H54 (cell line): ENCODE results near the gene ASB6.

Experiments
- DNase-seq: peaks from one replicate; pipeline ENCODE4 v3.0.0; 2011; ENCODE audit warnings: low spot score, mixed read lengths; ENCODE audit not compliant: insufficient read length
- FAIRE-seq: peaks from 3 replicates; lab custom pipeline; 2011; peaks lifted over from hg19 to GRCh38; lab: Jason Lieb, UNC
- POLR2A ChIP-seq: IDR thresholded peaks from 2 replicates; pipeline ENCODE4 v1.6.1; 2011; ENCODE audit warnings: low read depth, mild to moderate bottlenecking, low read length

ASB6 gene, protein sequence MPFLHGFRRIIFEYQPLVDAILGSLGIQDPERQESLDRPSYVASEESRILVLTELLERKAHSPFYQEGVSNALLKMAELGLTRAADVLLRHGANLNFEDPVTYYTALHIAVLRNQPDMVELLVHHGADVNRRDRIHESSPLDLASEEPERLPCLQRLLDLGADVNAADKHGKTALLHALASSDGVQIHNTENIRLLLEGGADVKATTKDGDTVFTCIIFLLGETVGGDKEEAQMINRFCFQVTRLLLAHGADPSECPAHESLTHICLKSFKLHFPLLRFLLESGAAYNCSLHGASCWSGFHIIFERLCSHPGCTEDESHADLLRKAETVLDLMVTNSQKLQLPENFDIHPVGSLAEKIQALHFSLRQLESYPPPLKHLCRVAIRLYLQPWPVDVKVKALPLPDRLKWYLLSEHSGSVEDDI

GRCh38 chr9:129641750-129642585 is at the start of gene ASB6:
Gene ASB6, minus strand, starts transcription at chr9:129642151. Its CDS starts 152 bp downstream, at chr9:129641999.
- peak; percentile 45; the same call in 1 of the 2 replicates for TF ChIP-seq POLR2A
- DNase-seq (peak; percentile 94), FAIRE-seq (no peak)

- FAIRE-seq (no peak), DNase-seq (no peak)
- no peak for TF ChIP-seq POLR2A
Measured at GRCh38 chr9:129688285-129689043, 46.5 kb upstream of the ASB6 start.

DNA sequence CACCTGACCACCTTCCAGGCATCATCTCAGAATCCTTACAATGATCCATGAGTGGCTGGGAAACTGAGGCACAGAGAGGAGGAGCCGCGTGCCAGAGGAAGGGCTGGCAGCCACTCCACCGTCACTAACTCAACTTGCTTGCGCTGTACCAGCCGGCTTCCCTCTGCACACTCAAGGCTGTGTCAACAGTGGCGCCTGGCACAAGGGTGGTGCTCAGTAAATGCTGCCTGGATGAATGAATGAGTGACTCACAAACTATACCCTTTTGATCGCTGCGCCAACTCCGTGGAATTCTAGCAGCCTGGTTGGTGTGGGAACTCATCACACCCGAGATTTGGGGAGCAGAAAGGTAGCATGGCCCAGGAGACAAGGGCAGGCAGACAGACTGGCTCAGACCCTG is 45.4 kb upstream of the ASB6 start:
- FAIRE-seq (no peak), DNase-seq (peak; percentile 62)
- TF ChIP-seq POLR2A, result no peak

DNA sequence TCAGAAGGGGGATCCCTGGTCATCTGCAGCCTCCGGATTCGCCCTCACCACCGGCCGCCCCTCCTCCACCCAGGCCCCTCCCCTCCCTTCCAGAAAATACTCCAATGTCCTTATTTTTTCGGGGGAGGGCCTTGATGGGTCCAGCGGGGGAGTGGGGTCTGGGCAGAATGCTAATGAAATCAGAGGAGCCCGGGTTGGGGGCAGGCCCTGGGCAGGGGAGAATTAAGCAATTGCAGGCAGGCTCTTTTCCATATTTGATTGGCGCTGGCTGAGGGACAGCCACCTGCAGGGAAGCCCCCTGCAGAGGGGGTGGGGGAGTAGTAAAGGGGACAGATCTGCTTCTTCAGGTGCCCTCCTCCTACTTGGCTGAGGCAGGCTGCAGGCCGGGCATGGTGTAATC is 44.8 kb upstream of the ASB6 start:
- no peak for TF ChIP-seq POLR2A

DNA sequence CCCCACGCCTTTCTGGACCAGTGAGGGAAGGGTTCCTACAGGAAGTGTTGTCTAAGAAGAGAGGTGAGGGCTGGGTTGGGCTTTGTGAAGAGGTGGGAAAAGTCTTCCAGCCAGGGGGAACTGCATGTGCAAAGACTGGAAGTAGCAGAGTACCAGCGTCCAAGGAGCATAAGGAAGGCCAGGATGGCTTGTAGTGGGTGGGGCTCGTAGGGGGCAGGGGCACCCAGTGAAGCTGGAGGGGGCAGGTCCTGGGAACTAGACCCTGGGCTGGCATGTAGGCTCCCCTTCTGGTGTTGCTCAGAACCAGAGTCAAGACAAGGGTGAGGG is 43.9 kb upstream of the ASB6 start:
- no peak for FAIRE-seq
- no peak for TF ChIP-seq POLR2A
- DNase-seq, result no peak

More for the DNA sequence above, 44.8 kb upstream of the ASB6 start:
- FAIRE-seq (no peak), DNase-seq (no peak)

- DNase-seq (peak; percentile 67), FAIRE-seq (peak; percentile 61)
- TF ChIP-seq POLR2A, result no peak
Measured at GRCh38 chr9:129685220-129685932, 43.4 kb upstream of the ASB6 start.

DNA sequence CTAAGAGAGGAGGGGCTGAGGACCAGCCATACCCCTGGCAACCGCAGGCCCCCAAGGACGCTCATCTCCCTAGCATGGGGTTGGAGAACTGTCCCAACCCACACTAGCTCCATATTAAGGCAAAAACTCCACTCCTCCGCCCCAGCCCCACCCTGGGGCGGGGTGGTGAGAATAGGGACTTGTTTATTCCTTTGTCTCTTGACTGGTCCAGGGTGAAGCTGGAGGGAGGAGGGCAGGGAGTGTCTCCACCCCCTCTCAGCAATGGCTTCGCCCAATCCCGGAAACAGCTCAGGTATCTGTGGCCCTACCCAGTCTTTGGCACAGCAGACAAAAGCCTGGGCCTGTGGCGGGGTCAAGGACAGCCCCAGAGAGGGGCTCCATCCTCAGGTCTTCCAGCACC is 40.4 kb upstream of the ASB6 start:
- DNase-seq, result no peak
- no peak for FAIRE-seq
- TF ChIP-seq POLR2A, result no peak

GRCh38 chr9:129681924-129682323 is 40.0 kb upstream of the ASB6 start:
- TF ChIP-seq POLR2A, result no peak
- DNase-seq, result no peak
- FAIRE-seq, result no peak

DNA sequence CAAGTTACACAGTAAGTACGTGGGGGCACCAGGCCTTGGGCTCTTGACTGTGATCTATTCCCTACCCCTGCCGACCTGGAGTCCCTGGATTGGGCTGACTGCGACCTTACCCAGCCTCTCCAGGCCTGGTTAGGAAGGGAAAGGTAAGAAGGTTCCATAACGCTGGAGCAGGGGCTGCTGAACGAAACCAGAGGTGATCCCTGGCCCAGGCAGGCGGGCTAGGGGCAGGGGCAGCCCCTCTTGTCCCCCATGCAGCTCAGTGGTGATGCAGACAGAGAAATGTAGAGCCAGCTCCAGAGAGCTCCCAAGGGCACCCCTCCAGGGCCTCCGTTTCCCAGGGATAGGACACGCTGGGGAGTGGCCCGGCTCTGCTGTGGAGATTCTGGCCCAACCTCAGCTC is 37.6 kb upstream of the ASB6 start:
- TF ChIP-seq POLR2A, result no peak
- DNase-seq, result no peak
- no peak for FAIRE-seq

DNA sequence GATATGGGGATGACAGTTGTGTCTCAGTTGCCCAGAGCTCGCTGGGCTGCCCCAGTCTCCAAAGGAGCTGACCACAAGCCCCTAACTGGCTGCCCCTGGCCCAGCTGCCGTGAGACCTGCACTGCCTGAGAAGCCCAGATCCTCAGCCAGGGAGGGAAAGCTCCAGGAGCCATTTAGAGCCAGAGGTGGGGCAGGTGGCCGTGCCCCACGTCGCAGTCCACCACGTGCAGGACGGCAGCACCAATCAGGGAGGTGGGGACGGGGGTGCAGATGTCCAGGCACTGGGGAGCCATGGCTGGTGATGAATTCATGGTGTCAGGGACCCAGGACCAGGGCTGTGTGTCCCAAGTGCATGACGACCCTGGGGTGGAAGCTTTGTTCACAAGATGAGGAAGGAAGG is 36.9 kb upstream of the ASB6 start:
- no peak for TF ChIP-seq POLR2A
- no peak for FAIRE-seq
- no peak for DNase-seq

GRCh38 chr9:129677456-129677855 is 35.5 kb upstream of the ASB6 start:
- DNase-seq (no peak), FAIRE-seq (no peak)
- no peak for TF ChIP-seq POLR2A

- TF ChIP-seq POLR2A, result no peak
Measured at GRCh38 chr9:129676975-129677374, 35.0 kb upstream of the ASB6 start.

DNA sequence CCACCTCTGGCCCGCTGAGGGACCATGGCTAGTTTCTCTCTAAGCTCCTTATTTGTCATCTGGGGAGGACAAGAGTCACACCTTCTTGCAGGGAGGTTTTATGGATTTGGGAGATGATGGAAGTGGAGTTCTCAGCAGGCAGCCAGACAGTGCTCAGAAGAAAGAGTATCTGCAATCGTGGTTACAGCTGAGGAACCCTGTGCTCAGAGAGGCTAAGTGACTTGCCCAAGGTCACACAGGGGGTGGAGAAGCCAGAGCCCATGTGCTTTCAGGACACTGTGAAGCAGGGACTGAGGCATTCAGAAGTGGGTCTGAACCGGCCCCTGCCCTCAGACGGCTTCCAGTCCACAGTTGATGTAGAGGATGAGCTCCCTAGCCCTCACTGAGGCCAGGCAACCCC is 34.3 kb upstream of the ASB6 start:
- DNase-seq (no peak), FAIRE-seq (no peak)

More at GRCh38 chr9:129676975-129677374, 35.0 kb upstream of the ASB6 start:
- FAIRE-seq (no peak), DNase-seq (no peak)

More for the DNA sequence above, 34.3 kb upstream of the ASB6 start:
- TF ChIP-seq POLR2A, result no peak
